HG02870 (cell line): ENCODE measurements around the gene VWA5B1.

Experiments
- ATAC-seq: cut with Tn5 transposase; IDR thresholded peaks from one replicate; pipeline ENCODE4 v1.9.1; 2021; ENCODE audit warnings: mild to moderate bottlenecking, moderate library complexity; ENCODE audit not compliant: unreplicated experiment

Gene VWA5B1

DNA sequence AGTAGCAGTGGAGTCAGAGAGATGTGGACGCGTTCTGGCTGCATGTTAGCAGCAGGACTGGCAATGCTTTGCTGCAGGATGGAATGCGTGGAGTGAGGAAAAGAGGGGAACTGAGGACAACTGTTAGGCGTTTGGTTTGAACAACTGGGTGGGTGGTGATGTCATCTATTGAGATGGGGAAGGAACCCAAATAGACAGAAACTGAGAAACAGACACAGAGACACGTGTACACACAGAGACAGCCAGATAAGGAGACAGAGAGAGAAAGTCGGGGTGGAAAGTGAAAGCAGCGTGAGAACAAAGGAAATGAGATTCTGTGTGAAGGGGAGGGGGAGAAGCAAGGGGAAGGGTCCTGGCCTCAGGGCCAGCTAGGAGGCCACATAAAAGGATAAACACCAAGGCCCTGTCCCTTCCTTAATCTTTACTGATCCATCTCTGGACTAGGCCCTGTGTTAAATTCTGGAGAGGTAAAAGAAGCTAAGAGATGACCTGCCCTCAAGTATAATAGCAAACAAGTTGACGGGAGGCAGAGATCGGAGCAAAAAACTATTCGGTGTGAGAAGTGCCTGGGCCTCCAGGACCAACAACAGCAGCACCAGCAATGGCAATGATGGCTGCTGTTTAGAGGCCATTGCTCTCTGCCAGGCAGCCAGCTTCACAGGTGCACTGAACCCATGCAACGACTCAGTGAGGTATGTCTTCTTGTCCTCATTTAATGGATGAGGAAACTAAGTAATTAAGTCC, 31.6 kb downstream of the VWA5B1 start:
- ATAC-seq, result peak; percentile 85

DNA sequence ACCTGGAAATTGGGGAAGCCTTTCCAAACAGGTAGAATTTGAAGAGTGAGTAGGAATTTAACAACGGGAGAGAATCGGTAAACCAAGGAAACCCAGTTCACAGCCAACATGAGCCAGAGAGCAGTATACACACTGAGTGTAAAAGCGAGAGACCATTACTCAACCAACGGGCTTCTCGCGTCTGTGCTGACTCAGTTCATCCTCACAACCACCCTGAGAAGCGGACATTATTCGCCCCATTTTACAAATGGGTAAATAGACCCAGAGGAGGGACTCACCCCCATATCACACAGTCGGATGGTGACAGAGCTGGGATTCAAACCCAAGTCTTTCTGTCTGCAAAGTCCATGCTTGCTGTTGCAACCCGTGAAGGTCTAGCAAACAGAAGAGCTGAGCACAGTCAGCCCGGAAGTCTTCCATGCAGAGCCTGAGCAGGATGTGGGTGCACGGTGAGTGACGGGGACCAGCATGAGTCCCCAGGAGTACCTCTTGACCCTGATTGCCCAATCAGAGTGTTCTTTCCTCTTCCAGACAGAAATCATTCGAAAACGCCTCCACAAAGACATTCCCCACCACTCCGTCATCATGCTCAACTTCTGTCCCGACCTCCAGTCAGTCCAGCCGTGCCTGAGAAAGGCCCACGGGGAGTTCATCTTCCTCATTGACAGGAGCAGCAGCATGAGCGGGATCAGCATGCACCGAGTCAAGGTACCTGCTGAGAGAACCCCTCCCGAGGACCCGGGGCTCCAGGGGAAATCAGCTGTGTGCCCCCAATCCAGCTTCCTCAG, 32.3 kb downstream of the VWA5B1 start:
- no peak for ATAC-seq

DNA sequence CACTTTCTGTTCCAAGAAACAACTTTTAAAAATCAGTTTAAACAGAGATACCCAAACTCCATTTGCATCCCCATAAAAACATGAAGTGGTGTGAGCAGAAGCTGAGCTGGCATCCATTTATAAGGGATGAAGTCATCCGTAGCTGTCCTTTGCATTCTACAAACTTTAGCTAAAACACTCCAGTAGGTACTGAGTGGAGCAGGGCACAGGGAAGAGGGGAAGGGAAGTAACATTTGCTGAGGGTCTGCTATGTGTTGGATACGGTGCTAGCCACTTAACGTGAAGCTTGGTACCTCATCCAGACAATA, 32.9 kb downstream of the VWA5B1 start:
- ATAC-seq, result no peak

DNA sequence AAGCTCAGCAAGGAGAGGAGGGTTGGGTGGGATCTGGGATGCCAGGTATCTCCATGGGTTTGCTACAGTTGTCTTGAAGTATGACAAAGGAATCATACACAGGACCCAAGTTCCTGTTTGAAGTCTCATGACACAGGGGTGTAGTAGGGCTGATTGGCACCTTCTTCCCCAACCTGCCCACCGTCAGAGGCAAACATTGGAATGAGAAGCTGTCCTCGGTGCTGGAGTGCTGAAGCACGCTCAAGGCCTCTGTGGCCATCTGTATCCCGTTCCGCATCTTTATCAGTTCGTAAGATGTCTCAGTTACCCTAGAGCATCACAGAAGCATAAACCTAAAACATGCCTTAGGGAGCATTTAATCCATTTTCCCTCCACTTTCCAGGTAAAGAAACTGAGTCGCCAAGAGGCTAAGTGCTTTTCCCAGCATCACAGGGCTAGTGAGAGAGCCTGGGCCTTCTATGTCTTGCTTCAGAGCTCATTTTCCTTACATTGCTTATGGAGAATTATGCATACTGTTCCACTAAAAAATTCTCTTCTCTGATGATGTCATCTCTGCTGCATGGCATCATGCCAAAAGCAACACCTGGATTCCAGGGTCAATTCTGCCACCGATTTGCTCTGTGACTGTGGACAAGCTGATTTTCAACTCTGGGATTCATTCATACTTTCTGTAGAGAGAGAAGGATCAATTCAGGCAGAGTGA, 34.2 kb downstream of the VWA5B1 start:
- ATAC-seq, result no peak

DNA sequence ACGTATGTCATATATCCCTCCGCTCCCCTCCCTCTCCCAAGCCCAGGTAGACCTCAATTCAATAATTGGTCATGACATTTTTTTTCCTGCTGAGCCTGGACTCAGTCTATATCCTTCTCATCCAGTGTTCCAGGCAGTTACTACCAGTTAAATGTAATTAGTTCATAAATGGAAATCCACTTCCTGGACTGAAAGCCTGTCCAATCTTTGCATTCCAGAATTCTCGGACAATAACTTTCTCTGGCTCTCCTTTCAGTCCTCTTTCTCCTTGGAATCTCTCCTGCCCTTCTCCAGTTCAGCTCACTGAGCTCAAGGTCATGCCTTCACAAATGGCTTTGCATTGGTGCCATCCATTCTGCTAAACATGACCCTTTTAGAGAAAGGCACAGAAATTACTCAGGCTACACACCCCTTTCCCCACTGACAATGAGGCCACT, 34.8 kb downstream of the VWA5B1 start:
- ATAC-seq, result no peak

DNA sequence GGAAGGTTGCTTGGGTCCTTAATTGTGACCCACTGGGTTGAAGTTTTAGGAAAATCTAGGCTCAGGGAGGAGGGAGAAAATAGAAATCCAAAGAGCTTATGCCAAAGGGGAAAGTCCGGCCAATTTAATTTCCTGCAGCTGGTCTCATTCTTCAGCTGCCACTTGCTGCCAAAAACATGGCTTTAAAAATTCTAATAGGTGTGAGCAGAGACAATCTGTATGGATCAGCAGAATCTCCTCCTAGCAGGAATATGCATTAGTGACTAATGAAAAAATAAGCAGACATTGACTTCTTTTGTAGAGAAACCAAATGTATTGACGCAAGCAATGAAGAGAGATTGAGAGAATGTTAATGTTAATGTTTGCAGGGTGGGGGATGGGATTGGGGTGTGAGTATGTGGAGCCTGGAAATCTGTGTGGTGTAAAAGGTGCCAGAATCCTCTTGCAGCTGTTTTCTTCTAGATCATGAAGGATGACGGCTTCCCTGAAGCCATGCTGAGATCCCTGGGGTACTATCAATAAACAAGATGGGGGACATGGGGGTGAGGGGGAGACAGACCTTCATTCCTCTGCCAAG, 35.3 kb downstream of the VWA5B1 start:
- ATAC-seq, result no peak

DNA sequence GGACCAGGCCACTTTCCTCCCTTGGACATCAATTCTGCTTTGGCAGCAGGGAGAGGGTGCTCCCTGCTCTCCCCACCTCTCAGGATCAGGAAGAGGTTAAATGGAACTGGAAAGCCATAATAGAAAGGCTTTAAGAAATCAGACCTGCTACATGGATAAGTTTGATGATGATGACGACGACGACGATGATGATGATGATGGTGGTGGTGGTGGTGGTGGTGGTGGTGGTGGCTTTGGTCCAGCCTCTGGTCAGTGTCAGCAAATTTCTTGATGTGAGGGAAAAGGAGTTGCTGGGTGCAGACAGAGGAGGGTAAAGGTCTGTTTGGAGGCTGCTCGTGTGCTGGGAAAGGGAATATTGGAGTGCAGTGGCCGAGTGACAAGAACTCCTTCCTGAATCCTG, 36.8 kb downstream of the VWA5B1 start:
- ATAC-seq, result no peak

DNA sequence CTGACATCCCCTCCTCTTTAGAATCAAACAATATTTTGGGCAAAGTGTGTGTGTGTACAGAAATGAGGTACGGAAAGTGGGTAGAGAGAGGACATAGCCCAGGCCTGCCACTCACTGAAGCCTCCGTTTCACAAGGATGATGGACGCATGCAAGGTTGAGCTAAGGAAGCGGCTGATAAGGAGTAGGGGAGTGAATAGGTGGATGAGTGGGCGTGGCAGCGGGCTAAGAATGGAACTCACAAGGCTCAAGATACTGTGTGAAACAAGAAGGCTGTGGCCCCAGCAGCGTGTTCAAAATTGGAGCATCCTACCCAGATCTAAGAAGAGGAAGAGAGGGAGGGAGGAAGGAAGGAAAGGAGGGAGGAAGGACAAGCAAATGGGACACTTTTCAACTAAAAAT, 37.5 kb downstream of the VWA5B1 start:
- ATAC-seq, result no peak

DNA sequence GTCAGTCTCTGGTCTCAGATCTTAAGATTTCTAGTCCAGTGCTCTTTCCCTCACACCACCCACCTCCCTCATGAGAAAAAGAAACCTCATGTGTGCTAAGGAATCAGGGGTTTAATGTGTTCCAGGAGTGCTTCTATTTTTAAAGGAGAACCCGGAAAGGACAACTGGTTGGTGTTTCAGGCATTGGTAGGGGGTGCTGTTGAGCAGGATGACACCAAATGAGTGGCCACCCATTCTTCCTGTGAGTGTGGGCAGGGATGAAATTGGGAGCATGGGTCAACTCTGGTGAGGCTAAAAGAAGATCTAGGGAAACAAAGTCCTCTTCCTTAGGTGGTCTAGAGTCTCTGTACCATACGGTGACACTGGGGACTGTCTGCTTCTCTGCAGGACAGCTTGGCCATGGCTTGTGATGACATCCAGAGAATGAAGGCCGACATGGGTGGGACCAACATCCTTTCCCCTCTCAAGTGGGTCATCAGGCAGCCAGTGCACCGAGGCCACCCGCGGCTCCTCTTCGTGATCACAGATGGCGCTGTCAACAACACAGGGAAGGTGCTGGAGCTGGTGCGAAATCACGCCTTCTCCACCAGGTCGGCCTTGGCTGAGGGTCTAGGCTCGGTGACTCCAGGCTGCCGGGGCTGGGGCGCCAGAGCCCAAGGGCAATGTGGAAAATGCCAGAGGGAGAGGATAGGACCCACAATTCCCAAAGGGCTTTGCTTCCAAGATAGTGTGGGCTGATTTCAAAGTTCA, 39.3 kb downstream of the VWA5B1 start:
- ATAC-seq, result no peak

DNA sequence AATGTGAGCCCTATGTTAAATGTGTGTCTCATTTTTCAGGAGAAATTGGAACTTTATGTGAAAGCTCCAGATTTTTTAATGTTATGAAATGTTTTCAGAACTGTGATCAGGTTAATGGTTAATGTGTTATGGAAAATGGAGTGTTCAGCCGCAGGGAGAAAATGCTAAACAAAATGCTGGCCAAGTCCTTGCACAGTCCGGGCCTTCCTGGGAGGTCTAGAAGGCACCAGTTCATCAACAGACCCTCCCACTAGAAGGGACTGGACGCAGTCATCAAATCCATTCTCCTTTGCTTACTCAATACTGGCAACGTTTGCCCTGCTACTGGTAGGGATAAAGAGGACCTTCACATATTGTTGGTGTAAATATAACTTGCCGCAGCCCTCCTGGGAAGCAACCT, 43.4 kb downstream of the VWA5B1 start:
- no peak for ATAC-seq

DNA sequence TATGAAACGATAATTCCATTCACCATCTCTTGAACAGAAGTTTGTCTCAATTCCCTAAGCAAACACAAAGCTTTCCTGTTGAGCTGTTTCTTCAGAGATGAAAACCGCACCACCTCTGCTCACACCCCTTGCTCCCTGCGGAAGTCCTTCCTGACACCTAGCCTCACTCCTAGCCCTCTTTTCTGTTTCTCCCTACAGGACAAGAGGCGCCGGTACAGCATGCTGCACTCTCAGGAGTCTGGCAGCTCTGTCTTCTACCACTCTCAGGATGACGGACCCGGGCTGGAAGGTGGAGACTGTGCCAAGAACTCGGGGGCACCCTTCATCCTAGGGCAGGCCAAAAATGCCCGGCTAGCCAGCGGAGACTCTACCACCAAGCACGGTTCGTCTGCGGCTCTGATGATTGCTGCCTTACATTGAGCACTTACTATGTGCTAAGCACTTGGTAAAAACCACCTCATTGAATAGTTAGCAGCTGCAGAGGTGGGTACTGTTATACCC, 45.5 kb downstream of the VWA5B1 start:
- ATAC-seq, result no peak

DNA sequence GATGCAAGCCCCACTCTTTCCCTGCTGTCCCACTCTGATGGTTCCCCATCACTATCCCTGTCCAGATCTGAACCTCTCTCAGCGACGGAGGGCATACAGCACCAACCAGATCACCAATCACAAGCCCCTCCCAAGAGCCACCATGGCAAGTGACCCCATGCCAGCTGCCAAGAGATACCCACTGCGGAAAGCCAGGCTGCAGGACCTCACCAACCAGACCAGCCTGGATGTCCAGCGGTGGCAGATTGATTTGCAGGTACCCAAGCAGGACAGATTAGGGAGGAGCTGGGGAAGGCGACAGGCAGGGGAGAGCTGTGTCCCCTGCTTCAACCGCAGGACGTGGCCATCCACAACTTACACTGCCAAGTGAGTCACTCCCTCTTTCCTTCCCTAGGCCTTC, 46.9 kb downstream of the VWA5B1 start:
- ATAC-seq, result no peak

DNA sequence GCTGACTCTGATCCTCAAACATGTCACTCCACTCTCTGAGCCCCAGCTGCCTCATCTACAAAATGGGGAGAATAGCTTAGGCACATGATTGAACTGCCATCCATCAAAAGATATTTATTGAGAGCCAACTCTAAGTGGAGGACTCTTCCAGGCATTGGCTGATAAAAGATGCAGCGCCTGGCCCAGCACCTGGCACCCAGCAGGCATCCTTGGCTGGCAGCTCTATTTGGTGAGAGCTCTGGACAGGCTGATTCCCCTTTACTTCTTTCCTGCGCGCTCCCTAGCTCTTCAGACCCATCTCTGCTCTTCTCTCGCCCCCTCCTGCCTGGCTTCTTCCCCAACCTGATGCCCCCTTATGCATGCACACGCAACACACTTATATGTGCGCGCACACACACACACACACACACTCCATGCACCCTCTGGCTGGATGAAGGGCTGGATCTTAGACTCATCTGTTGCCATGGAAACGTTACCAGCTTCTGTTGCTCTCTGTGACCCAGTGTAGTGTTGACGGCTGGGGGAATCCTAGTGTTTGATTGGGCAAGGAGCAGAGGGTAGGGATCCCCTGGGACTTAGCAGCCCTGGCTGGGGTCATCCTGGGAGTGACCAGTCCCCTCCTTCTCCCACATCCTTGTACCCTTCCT, 49.3 kb downstream of the VWA5B1 start:
- ATAC-seq, result no peak

DNA sequence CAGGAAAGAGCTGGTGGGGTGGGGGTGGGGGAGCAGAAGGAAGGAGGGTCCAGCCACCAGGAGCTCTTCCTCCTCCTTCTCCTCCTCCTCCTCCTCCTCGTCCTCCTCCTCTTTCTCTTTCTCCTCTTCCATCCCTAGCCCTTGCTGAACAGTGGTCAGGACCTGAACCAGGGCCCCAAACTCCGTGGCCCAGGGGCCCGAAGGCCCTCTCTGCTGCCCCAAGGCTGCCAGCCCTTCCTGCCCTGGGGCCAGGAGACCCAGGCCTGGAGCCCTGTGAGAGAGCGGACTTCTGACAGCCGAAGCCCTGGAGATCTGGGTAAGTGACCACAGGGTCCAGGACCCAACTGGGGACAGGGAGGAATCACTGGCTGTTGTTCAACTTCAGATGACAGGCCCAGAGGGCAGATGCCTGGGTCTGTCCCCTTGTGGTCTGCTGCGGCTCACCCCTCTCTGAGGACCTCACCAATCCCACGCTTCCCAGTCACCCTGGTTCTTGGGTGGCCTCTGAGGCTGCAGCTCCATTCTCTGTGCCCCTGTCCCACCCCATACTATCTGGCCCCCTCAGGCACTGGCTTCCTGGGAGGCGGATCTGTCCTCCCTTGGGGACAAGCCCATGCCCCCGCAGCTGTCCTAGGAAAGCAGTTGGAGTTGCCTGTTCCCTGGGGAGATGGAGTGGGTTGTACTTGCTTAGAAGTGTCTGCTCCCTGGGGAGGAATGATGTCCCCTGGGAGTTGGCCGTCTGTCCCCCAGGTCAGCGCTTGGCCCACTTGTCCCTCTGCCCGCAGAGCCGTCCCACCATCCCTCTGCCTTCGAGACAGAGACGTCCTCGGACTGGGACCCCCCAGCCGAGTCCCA, 51.8 kb downstream of the VWA5B1 start:
- no peak for ATAC-seq

DNA sequence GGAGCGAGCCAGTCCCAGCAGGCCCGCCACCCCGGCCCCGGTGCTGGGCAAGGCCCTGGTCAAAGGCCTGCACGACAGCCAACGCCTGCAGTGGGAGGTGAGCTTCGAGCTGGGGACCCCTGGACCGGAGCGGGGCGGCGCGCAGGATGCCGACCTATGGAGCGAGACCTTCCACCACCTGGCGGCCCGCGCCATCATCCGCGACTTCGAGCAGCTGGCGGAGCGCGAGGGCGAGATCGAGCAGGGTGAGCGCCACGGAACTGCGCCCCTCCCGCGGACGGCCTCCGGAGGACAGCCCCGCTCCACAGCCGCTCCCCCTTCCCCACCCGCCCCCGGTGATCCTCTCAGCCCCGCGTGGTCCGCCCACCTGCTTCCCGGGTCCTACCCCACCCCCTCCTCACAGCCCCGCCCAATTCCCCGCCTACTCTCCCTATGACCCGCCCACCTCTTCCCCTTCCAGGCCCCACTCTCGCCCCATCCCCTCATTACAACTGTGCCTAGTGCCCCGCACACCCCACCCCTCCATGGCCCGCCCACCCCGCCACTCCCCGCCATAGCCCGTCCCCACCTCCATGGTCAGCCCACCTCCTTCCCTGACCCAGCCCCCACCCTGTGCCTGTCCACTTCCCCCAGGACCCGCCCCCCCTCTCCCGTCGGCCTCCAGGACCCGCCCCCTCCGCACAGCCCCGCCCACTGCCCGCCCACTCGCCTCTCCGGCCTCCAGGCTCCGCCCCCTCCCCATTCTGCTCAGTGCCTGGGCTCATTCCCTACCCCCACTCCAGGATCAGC, 52.7 kb downstream of the VWA5B1 start:
- ATAC-seq, result no peak

DNA sequence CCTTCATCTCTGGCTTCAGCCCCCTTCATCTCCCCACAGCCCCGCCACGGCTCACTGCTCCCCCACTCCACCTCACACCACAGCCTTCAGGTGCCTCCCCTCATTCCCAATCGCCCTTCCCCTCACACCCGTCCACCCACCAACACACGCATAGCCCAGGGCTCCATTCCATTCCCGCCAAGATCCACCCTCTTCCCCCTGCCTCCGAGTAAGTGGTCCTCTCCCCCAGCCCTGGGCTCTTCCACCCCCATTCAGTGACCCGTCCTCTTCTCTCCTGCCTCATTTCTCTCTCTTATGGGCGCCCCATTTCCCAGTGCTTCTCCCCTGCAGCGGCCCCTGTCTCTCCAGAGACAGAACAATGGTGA, 53.2 kb downstream of the VWA5B1 start:
- ATAC-seq, result no peak

DNA sequence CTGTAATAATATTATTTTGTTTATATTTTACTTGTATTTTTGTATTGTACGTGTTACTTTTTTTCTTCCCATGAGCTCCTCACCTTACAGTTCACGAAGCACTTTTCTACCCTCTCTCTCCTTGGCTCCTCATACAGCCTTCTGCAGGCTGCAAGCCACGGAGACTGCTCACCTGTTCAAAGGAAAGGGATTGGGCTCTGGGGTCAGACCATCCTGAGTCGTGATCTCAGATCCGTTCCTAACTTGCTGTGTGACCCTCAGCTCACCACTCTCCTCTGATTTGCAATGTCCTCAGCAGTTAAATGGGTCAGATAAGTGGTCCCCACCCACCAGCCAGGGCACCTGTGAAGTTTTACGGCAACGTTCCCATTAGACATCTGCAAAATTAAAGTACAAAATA, 54.1 kb downstream of the VWA5B1 start:
- ATAC-seq, result no peak

DNA sequence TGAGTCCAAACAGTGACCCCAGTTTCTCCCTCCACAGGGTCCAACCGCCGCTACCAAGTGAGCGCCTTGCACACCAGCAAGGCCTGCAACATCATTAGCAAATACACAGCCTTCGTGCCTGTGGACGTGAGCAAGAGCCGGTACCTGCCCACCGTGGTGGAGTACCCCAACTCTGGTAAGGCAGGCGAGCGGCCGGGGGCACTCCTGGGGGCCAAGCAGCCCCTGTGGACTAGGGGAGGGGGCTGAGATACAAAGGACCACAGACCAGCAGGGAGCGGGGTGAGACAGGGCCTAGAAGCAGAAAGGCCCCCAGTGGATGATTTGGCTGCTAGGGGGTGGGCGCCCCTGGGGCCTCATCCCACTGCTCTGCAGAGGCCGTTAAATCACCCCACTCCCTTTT, 54.7 kb downstream of the VWA5B1 start:
- ATAC-seq, result no peak

DNA sequence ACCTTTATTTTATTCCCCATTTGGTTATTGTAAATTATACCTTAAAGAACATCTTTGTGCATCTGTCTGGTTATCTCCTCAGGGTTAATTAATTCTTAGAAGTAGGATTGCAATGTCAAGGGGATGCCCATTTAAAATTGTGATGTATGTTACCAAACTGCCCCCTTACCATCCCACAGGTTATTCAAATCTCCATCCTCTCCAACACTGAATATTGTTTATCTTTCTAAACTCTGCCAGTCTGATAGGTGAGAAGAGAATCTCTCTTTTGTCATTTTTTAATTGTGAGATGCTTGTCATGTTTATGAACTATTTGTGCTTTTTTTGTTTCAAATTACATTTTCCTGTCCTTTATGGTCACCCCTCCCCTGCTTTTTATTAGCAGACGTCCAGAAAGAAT, 55.8 kb downstream of the VWA5B1 start:
- ATAC-seq, result no peak
